Nasal cavity respiratory epithelium epithelial cell of viscerocranial mucosa (primary cell): Measurements from ENCODE around the gene ITGB1BP1. TPM values are rescaled to one million over a fixed set of nuclear protein-coding genes. Genes with fewer than 3 reads are reported as not detected.

Source experiments
- total RNA-seq: library from RNA; depleted of rRNA; stranded (reverse); fragments of >200 nt; gene quantifications from 2 replicates; pipeline ENCODE4 v1.2.3, GENCODE V29; 2014

Gene ITGB1BP1
- total RNA-seq: 24.9 and 33.7 TPM in 2 replicates

GRCh38 chr2:9423100-9423921 lies at the start of gene ITGB1BP1, which contains the start of gene CPSF3:
TSS of gene ITGB1BP1 (minus strand) at chr2:9423528. CDS start at chr2:9418697, 4,831 bp downstream.
TSS of gene CPSF3 (plus strand) at chr2:9423654. CDS start at chr2:9423774, 120 bp downstream.

Other genes starting within 250 kb of the ITGB1BP1 start
- 25.6 and 33.1 TPM in 2 replicates for gene ASAP2, start 216.7 kb downstream of the ITGB1BP1 start, total RNA-seq
- gene CPSF3, start 126 bp upstream of the ITGB1BP1 start, total RNA-seq: 45.5 and 66.6 TPM in 2 replicates
- gene IAH1, start 51.0 kb upstream of the ITGB1BP1 start, total RNA-seq: 35.2 and 38.4 TPM in 2 replicates
- gene ADAM17, start 132.3 kb upstream of the ITGB1BP1 start, total RNA-seq: 116 and 123 TPM in 2 replicates
- 197 and 290 TPM in 2 replicates for gene YWHAQ, start 207.5 kb upstream of the ITGB1BP1 start, total RNA-seq